ENCODE measurements around the gene MORN3. TPM values are rescaled to one million over a fixed set of nuclear protein-coding genes. Genes with fewer than 3 reads are reported as not detected.

The MORN3 gene
- total and polyA plus RNA-seq, 2 of the 8 experiments (the other 6 are each of a cell fraction or from before 2014, with no cell fraction given) = 0.39 to 0.93 TPM

- no peak for TF ChIP-seq SIX5 (IDR thresholded peaks at IDR 0.05; ENCODE audit: low read depth, low read length)
- no peak for TF ChIP-seq TCF12 (IDR thresholded peaks at IDR 0.05; ENCODE audit: low read depth, low read length)
- no peak for TF ChIP-seq SP2 (IDR thresholded peaks at IDR 0.05; ENCODE audit: low read length)
- no peak for TF ChIP-seq TBP (IDR thresholded peaks at IDR 0.05; ENCODE audit: low read depth, low read length)
- no peak for TF ChIP-seq CHD2 (IDR thresholded peaks at IDR 0.05; ENCODE audit: low read length)
- TF ChIP-seq BCL11A (IDR thresholded peaks at IDR 0.05; ENCODE audit: low read depth in 2 of 2, low read length in 2 of 2) = no peak
Observed at GRCh38 chr12:121648458-121649028, 20.9 kb downstream of the MORN3 start (continued).

Data from H1 (cell line).